ENCODE results near the gene SDHA. TPM values are rescaled to one million over a fixed set of nuclear protein-coding genes. Genes with fewer than 3 reads are reported as not detected.

SDHA gene
- total and polyA plus RNA-seq, 2 of the 13 experiments (the other 11 are each of a cell fraction or from before 2014, with no cell fraction given) = 185 to 240 TPM

DNA sequence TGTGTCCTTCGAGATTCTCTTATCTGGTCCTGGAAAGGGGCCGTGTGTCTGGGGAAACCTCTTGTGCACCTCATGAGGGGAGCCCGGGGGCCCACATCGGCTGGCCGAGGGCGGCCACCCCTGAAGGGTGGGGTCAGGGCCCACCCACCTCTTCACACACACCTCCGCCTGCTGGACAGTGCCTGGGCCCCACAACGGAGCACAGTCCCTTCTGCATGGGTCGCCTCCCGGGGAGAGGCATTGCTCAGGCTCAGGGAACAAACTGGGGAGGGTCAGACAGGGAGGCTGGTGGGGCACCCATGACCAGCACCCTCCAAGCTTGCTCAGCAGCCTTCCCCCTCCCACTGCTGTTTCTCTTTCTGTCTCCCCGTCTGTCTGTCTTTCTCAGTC, 28.1 kb upstream of the SDHA start (continued):
- TF ChIP-seq MYC (CRISPR knock-in tag; IDR thresholded peaks at IDR 0.05; ENCODE audit: borderline replicate concordance) (no peak), SNRNP70 (IDR thresholded peaks at IDR 0.05; ENCODE audit: low read depth, low read length) (no peak), ZNF556 (CRISPR knock-in tag; IDR thresholded peaks at IDR 0.05; ENCODE audit: borderline replicate concordance) (no peak), HCFC1 (IDR thresholded peaks at IDR 0.05; ENCODE audit: low read depth, low read length) (no peak), ZNF563 (CRISPR knock-in tag; IDR thresholded peaks at IDR 0.05) (no peak), FIP1L1 (IDR thresholded peaks at IDR 0.05; ENCODE audit: borderline replicate concordance, insufficient read depth, low read depth, low read length) (no peak), SMYD3 (CRISPR knock-in tag; IDR thresholded peaks at IDR 0.05) (no peak), KAT2B (IDR thresholded peaks at IDR 0.05; ENCODE audit: borderline replicate concordance, low read depth, low read length) (no peak), SUZ12 (IDR thresholded peaks at IDR 0.05; ENCODE audit: low read depth, low read length) (no peak)
- TF ChIP-seq, protein P1, sequence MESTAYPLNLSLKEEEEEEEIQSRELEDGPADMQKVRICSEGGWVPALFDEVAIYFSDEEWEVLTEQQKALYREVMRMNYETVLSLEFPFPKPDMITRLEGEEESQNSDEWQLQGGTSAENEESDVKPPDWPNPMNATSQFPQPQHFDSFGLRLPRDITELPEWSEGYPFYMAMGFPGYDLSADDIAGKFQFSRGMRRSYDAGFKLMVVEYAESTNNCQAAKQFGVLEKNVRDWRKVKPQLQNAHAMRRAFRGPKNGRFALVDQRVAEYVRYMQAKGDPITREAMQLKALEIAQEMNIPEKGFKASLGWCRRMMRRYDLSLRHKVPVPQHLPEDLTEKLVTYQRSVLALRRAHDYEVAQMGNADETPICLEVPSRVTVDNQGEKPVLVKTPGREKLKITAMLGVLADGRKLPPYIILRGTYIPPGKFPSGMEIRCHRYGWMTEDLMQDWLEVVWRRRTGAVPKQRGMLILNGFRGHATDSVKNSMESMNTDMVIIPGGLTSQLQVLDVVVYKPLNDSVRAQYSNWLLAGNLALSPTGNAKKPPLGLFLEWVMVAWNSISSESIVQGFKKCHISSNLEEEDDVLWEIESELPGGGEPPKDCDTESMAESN (CRISPR knock-in tag; conservative IDR thresholded peaks at IDR 0.05) = no peak
- TF ChIP-seq, protein P2, sequence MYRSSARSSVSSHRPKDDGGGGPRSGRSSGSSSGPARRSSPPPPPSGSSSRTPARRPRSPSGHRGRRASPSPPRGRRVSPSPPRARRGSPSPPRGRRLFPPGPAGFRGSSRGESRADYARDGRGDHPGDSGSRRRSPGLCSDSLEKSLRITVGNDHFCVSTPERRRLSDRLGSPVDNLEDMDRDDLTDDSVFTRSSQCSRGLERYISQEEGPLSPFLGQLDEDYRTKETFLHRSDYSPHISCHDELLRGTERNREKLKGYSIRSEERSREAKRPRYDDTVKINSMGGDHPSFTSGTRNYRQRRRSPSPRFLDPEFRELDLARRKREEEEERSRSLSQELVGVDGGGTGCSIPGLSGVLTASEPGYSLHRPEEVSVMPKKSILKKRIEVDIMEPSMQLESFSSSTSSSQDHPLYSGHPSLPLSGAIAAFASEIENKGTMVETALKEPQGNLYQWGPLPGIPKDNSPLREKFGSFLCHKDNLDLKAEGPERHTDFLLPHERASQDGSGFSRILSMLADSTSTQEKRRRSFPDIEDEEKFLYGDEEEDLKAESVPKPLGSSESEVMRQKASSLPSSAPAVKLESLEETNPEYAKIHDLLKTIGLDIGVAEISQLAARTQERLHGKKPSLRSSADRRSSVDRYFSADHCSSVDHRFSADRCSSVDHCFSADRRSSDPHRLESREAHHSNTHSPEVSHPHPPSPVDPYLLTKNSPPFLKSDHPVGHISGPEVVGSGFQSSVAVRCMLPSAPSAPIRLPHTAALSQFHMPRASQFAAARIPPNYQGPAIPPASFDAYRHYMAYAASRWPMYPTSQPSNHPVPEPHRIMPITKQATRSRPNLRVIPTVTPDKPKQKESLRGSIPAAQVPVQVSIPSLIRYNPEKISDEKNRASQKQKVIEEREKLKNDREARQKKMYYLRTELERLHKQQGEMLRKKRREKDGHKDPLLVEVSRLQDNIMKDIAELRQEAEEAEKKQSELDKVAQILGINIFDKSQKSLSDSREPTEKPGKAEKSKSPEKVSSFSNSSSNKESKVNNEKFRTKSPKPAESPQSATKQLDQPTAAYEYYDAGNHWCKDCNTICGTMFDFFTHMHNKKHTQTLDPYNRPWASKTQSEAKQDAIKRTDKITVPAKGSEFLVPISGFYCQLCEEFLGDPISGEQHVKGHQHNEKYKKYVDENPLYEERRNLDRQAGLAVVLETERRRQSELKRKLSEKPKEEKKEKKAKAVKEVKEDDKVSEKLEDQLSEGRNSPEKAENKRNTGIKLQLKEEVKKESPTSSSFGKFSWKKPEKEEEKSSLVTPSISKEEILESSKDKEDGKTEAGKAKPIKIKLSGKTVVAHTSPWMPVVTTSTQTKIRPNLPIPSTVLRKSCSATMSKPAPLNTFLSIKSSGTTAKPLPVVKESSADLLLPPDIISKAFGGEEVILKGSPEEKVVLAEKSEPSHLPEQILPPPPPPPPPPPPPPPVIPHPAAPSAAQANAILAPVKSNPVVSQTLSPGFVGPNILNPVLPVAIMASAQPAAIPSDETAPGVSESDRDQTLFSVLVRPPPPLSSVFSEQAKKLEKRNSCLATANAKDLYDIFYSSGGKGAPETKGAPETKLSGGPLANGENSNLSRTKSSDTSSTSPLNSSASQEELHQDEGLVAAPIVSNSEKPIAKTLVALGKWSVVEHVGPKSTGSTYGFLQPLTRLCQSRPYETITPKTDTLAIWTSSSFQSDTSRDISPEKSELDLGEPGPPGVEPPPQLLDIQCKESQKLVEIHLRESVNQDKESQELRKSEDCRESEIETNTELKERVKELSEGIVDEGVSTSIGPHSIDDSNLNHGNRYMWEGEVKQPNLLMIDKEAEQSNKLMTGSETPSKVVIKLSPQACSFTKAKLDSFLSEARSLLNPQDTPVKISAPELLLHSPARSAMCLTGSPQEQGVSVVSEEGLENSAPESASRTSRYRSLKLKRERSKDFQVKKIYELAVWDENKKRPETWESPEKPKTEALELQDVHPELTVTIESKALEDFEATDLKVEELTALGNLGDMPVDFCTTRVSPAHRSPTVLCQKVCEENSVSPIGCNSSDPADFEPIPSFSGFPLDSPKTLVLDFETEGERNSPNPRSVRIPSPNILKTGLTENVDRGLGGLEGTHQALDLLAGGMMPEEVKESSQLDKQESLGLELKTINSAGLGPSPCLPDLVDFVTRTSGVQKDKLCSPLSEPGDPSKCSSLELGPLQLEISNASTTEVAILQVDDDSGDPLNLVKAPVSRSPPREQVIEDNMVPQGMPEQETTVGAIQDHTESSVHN (CRISPR knock-in tag; IDR thresholded peaks at IDR 0.05) = no peak
- TF ChIP-seq, protein P3, sequence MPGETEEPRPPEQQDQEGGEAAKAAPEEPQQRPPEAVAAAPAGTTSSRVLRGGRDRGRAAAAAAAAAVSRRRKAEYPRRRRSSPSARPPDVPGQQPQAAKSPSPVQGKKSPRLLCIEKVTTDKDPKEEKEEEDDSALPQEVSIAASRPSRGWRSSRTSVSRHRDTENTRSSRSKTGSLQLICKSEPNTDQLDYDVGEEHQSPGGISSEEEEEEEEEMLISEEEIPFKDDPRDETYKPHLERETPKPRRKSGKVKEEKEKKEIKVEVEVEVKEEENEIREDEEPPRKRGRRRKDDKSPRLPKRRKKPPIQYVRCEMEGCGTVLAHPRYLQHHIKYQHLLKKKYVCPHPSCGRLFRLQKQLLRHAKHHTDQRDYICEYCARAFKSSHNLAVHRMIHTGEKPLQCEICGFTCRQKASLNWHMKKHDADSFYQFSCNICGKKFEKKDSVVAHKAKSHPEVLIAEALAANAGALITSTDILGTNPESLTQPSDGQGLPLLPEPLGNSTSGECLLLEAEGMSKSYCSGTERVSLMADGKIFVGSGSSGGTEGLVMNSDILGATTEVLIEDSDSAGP (CRISPR knock-in tag; IDR thresholded peaks at IDR 0.05; ENCODE audit: borderline replicate concordance) = no peak
